Right lobe of liver (tissue), 6 donors: Measurements from ENCODE around the gene SYNGR1. TPM values are rescaled to one million over a fixed set of nuclear protein-coding genes. Genes with fewer than 3 reads are reported as not detected.
A peak's percentile ranks its signal among the peaks of the same experiment; 100 is the strongest.

Source experiments
- ATAC-seq, 4 donors: fragments of 200-7000 bp; cut with Tn5 transposase; one replicate each; pipeline ENCODE4 v1.9.1; 2020; ENCODE audit warnings: mild to moderate bottlenecking in 4 of 4, moderate library complexity in 4 of 4
- DNase-seq, 3 donors: peaks; one replicate each; pipeline ENCODE4 v3.0.0-alpha.2; 2020
- H3K27ac ChIP-seq, 3 donors: fragments of 200-600 bp; one replicate each; pipeline ENCODE4 v1.8.0; 2022
- H3K27me3 ChIP-seq, 2 donors: fragments of 200-600 bp; one replicate each; pipeline ENCODE4 v1.8.0; 2022
- H3K36me3 ChIP-seq, 4 donors: fragments of 200-600 bp; sonication (generic) in 1 of 4; one replicate each; pipeline versions ENCODE4 v1.5.1 to v1.8.0; 2017 to 2022; ENCODE audit warnings: control low read depth in 1 of 4
- H3K4me1 ChIP-seq, 4 donors: fragments of 200-600 bp; sonication (generic) in 1 of 4; one replicate each; pipeline versions ENCODE4 v1.5.1 to v1.8.0; 2017 to 2022; ENCODE audit warnings: control low read depth in 1 of 4
- H3K4me3 ChIP-seq, 3 donors: fragments of 200-600 bp; one replicate each; pipeline ENCODE4 v1.8.0; 2022
- H3K9me3 ChIP-seq, 4 donors: fragments of 200-600 bp; sonication (generic) in 1 of 4; one replicate each; pipeline versions ENCODE4 v1.5.1 to v1.8.0; 2017 to 2022; ENCODE audit warnings: control low read depth in 1 of 4
- POLR2A ChIP-seq: fragments of 450-650 bp; IDR thresholded peaks from one replicate; pipeline ENCODE4 v1.6.1; 2017; ENCODE audit warnings: antibody characterized with exemption, mild to moderate bottlenecking
- WGBS: methylation state at CpG from one replicate; pipeline ENCODE4 v1.1.6; 2018; ENCODE audit warnings: low coverage, low lambda C conversion rate; ENCODE audit not compliant: insufficient coverage; ENCODE audit errors: missing lambda C conversion rate; 5-methylcytosine and 5-hydroxymethylcytosine counted together
- intact Hi-C, 2 donors: fragments of 100-400 bp; cut with DNase I; formaldehyde crosslinking; loops; one replicate each; pipeline versions ENCODE4 v1.11.2 to v1.14.1; 2022
- total RNA-seq, 6 experiments: library from RNA; depleted of rRNA in 2 of 6; stranded (reverse); fragments of >200 nt in 2 of 6; fragmentation: NEBNext Ultra II Directional in 3 of 6; extraction: Animal tissue kit (Norgen Biotek cat#: 25700) in 3 of 6; gene quantifications; one replicate each; pipeline versions ENCODE4 v1.1.0 to v1.2.4, GENCODE V29; 2016 to 2023
- TF ChIP-seq, protein P1 (sequence below), 4 donors: fragments of 200-600 bp in 3 of 4; fragments of 450-650 bp in 1 of 4; IDR thresholded peaks; one replicate each; pipeline versions ENCODE4 v1.5.1 to v1.8.0; 2016 to 2022; ENCODE audit warnings: antibody characterized with exemption in 4 of 4, mild to moderate bottlenecking in 2 of 4
- donor health status: DM: no; HTN: yes; CAD: no.
- donor health status: DM: no; HTN: no; CAD: no.
- donor health status: DM: no; HTN: no; CAD: no.
- donor health status: DM: no; HTN: yes; CAD: no.
- donor health status: DM: no; HTN: yes; CAD: no.

The SYNGR1 gene
- total RNA-seq, 6 experiments from 2014 or later: 0.74 to 3.2 (median 2.2) TPM

DNA sequence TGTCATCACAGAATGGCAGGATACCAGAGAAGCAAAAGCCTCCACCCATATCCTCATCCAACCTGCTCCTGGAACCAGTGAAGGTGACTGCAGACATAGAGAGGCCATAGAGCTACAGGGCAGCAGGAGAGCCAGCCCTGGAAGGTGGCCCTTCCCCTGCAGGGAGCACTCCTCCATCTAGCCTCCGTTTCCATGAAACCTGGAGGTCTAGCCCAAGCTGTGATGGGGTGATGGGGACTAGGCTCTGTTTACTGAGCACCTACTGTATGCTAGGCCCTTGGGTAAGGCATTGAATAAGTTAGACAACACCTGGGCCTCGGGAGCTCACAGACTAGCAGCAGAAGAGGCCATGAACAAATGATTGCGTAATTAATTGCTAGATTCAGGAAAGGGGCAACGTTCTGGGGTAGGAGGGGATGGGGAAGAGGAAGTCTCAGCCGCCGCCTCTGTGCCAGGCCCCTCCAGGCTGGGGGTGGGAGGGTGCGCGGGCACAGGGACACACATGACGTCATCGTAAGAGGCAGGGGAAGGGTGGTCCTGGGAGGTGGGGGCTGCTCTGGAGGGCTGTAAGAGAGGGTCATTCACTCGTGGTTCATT is 784 bp upstream of the SYNGR1 start:
- no peaks in the 10 kb centered on the region for H3K27me3 ChIP-seq
- no peak overlapping the region for H3K27ac ChIP-seq
- WGBS: 19% methylated on average over 9 of the region's 11 CpGs
- H3K9me3 ChIP-seq: no peaks in the 10 kb centered on the region
- H3K36me3 ChIP-seq: no peaks in the 10 kb centered on the region
- H3K4me1 ChIP-seq: peaks cover 0 to 3% (median 0%) of the 10 kb centered on the region in 4 donors
- DNase-seq: peak in 2 of 3 donors; percentile 30 to 47
- intact Hi-C loops: no loop called here
- TF ChIP-seq, protein P1, sequence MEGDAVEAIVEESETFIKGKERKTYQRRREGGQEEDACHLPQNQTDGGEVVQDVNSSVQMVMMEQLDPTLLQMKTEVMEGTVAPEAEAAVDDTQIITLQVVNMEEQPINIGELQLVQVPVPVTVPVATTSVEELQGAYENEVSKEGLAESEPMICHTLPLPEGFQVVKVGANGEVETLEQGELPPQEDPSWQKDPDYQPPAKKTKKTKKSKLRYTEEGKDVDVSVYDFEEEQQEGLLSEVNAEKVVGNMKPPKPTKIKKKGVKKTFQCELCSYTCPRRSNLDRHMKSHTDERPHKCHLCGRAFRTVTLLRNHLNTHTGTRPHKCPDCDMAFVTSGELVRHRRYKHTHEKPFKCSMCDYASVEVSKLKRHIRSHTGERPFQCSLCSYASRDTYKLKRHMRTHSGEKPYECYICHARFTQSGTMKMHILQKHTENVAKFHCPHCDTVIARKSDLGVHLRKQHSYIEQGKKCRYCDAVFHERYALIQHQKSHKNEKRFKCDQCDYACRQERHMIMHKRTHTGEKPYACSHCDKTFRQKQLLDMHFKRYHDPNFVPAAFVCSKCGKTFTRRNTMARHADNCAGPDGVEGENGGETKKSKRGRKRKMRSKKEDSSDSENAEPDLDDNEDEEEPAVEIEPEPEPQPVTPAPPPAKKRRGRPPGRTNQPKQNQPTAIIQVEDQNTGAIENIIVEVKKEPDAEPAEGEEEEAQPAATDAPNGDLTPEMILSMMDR (IDR thresholded peaks at IDR 0.05): no peak
- TF ChIP-seq POLR2A: no peak
- ATAC-seq: peak; percentile 17 to 54 (median 28)
- peak overlapping the region; percentile 35 to 58 (median 47) for H3K4me3 ChIP-seq

DNA sequence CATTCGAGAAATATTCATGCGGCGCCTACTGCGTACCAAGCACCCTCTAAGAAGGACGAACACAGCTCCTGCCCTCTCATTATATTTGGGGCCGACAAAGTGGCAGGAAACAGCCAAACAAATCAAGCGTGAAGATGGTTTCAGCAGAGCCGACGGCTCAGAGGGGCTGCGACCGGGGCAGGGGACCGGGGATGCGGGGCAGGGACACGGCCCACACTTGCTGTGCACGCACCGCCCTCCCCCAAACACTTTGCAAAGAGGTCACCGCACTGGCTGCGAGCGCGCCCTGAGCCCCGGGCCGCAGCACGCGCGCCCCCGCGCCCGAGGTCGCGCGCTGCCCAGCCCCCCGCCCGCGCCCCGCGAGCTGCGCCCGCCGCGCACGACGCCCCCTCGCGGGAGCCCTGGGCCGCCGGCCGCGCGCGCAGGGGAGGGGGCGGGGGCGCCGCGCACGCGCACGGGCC is 255 bp upstream of the SYNGR1 start:
- intact Hi-C loops: no loop called here
- Histone ChIP-seq H3K27ac (no peak overlapping the region), H3K4me1 (peaks cover 0 to 3% (median 0%) of the 10 kb centered on the region in 4 donors), H3K4me3 (peak overlapping the region; percentile 38 to 58 (median 57)), H3K36me3 (no peaks in the 10 kb centered on the region), H3K9me3 (no peaks in the 10 kb centered on the region), H3K27me3 (no peaks in the 10 kb centered on the region)
- DNase-seq (peak in 1 of 3 donors; percentile 46), ATAC-seq (peak; percentile 38 to 61 (median 54))
- 11% methylated on average over 12 of the region's 57 CpGs for whole genome bisulfite sequencing
- TF ChIP-seq, protein P1 (IDR thresholded peaks at IDR 0.05): no peak
- no peak for TF ChIP-seq POLR2A

DNA sequence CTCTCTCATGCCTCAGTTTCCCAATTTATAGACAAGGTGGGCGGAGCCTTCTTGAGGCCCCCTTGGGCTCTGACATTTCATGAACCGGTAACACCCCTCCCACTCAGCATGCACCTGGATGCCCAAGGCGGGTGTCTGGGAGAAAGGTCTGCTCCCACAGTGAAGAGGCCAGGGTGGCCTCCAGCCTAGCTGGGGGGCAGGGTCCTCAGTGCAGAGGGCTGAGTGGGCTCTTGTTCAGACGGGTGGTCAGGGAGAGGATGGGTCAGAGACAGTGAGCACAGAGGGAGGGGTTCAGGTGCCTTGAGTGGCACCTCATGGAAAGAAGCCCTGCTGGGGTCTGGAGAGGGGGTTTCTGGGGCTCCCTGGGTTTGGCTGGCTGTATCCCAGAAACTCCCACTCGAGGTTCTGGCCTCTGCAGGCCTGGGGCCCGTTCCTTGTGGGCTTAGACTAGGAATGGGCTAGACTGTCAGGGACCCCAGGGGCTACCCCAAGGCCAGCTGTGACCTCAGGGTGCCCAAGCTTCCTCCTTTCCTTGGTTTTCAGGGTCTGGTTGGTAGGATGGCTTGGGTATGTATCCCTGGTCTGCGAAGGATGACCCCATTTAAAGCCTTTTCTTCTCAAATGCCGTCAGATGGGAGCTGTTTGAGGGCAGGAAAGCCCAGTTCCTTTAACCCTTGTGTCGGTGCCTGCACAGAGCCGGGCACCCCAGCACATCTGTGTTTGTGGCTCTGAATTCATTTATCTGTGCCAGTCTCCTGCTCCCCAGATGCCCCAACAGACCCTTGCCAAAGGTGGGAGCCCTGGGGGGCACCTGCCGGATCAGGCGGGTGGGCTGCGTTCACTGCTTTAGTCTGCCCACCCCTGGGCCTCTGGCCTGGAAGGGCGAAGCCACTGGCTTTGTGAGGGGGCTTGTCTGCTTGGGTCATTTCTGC is 1.2 kb downstream of the SYNGR1 start:
- Histone ChIP-seq H3K27me3 (no peaks in the 10 kb centered on the region), H3K4me3 (no peak overlapping the region), H3K27ac (no peak overlapping the region), H3K36me3 (no peaks in the 10 kb centered on the region), H3K4me1 (peaks cover 0 to 3% (median 0%) of the 10 kb centered on the region in 4 donors), H3K9me3 (no peaks in the 10 kb centered on the region)
- intact Hi-C loops: no loop called here
- peak in 1 of 3 donors; percentile 41 for DNase-seq
- peak in 2 of 4 donors; percentile 8 to 12 for ATAC-seq
- WGBS: 65% methylated on average over 5 of the region's 14 CpGs
- TF ChIP-seq POLR2A: no peak
- TF ChIP-seq, protein P1 (IDR thresholded peaks at IDR 0.05): no peak

DNA sequence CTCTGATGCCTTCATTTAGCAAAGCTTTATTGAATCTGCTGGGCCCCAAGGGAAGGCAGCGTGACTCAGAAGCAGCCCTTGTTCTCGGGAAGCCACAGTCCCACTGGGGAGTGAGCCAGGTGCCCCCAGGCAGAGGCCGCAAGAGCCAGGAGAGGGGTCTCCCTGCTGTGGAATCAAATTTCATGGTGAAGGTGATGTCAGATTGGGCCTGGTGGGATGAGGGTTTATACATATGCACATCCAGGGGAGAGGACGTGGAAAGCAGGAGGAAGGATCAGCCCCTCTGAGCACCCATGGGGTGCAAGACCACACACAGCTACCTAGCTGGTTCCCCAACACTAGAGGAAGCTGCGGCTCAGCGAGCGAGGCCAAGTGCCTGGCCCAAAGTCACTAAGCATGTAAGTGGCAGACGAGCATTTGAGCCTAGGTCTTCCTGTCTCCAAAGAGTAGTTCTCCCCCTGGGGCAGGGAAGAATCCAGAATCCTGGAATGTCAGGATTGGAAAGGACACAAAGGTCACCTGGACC is 2.0 kb downstream of the SYNGR1 start:
- Histone ChIP-seq H3K27ac (no peak overlapping the region), H3K4me1 (peaks cover 0 to 3% (median 0%) of the 10 kb centered on the region in 4 donors), H3K27me3 (no peaks in the 10 kb centered on the region), H3K9me3 (no peaks in the 10 kb centered on the region), H3K4me3 (no peak overlapping the region), H3K36me3 (no peaks in the 10 kb centered on the region)
- no peak for ATAC-seq
- 38% methylated on average over 2 of the region's 8 CpGs for WGBS
- DNase-seq: no peak
- intact Hi-C loops: no loop called here
- TF ChIP-seq, protein P1 (IDR thresholded peaks at IDR 0.05): no peak
- no peak for TF ChIP-seq POLR2A
